HEK293T (cell line): ENCODE data around the gene CFAP73.

Experiments used
- BHLHE40 ChIP-seq: fragments of 450-650 bp; IDR thresholded peaks from 2 replicates; pipeline ENCODE4 v1.6.1; 2016; ENCODE audit warnings: mild to moderate bottlenecking, moderate library complexity, borderline replicate concordance
- TARDBP ChIP-seq: fragments of 450-650 bp; IDR thresholded peaks from 2 replicates; pipeline ENCODE4 v1.6.1; 2016

GRCh38 chr12:113159937-113160336, 10.4 kb downstream of the CFAP73 start:
- TF ChIP-seq TARDBP (no peak), BHLHE40 (no peak)
